Trophoblast cell (in vitro differentiated cells and primary cell): ENCODE data around the gene BAMBI.
A peak's percentile ranks its signal among the peaks of the same experiment; 100 is the strongest.

Experiments
- DNase-seq, 2 donors: peaks; one replicate each; pipeline ENCODE4 v3.0.0-alpha.2; 2016
- H2AFZ ChIP-seq: 2 replicates; pipeline ENCODE4 v1.6.1; 2013; ENCODE audit warnings: low read length, moderate library complexity, mild to moderate bottlenecking; ENCODE audit not compliant: insufficient read depth, poor library complexity
- H2AK5ac ChIP-seq: 2 replicates; pipeline ENCODE4 v1.6.1; 2013; ENCODE audit warnings: mild to moderate bottlenecking, low read length
- H2BK120ac ChIP-seq: 2 replicates; pipeline ENCODE4 v1.6.1; 2013; ENCODE audit warnings: low read length, mild to moderate bottlenecking, moderate library complexity; ENCODE audit not compliant: insufficient read depth, poor library complexity
- H2BK12ac ChIP-seq: 2 replicates; pipeline ENCODE4 v1.6.1; 2013; ENCODE audit warnings: mild to moderate bottlenecking, low read length, moderate library complexity
- H2BK5ac ChIP-seq: 2 replicates; pipeline ENCODE4 v1.6.1; 2013; ENCODE audit warnings: low read length, low read depth, moderate library complexity, mild to moderate bottlenecking; ENCODE audit not compliant: poor library complexity
- H3K14ac ChIP-seq: 2 replicates; pipeline ENCODE4 v1.6.1; 2013; ENCODE audit warnings: mild to moderate bottlenecking, low read length
- H3K18ac ChIP-seq: 2 replicates; pipeline ENCODE4 v1.6.1; 2013; ENCODE audit warnings: mild to moderate bottlenecking, low read length
- H3K23ac ChIP-seq: 2 replicates; pipeline ENCODE4 v1.6.1; 2013; ENCODE audit warnings: low read length
- H3K27ac ChIP-seq: 2 replicates; pipeline ENCODE4 v1.5.1; 2013; ENCODE audit warnings: low read depth, mild to moderate bottlenecking, inconsistent platforms, low read length, moderate library complexity
- H3K27me3 ChIP-seq: 2 replicates; pipeline ENCODE4 v1.6.1; 2013; ENCODE audit warnings: inconsistent platforms, mild to moderate bottlenecking, low read length, moderate library complexity; ENCODE audit not compliant: insufficient read depth
- H3K36me3 ChIP-seq, 2 experiments: 1 replicate in 1 of 2; 2 replicates in 1 of 2; pipeline ENCODE4 v1.6.1; 2013; ENCODE audit warnings: low read length in 2 of 2, mild to moderate bottlenecking in 2 of 2, moderate library complexity in 1 of 2; ENCODE audit not compliant: insufficient read depth in 2 of 2, control insufficient read depth in 1 of 2
- H3K4ac ChIP-seq: 2 replicates; pipeline ENCODE4 v1.6.1; 2013; ENCODE audit warnings: low read depth, mild to moderate bottlenecking, low read length, moderate library complexity
- H3K4me1 ChIP-seq, 2 experiments: 1 replicate in 1 of 2; 2 replicates in 1 of 2; pipeline ENCODE4 v1.6.1; 2013; ENCODE audit warnings: low read length in 2 of 2, mild to moderate bottlenecking in 2 of 2, moderate library complexity in 1 of 2; ENCODE audit not compliant: insufficient read depth in 2 of 2, control insufficient read depth in 1 of 2
- H3K4me2 ChIP-seq: 2 replicates; pipeline ENCODE4 v1.6.1; 2013; ENCODE audit warnings: inconsistent platforms, mild to moderate bottlenecking, low read length, moderate library complexity
- H3K4me3 ChIP-seq: 2 replicates; pipeline ENCODE4 v1.5.1; 2013; ENCODE audit warnings: mild to moderate bottlenecking, low read depth, low read length, inconsistent platforms
- H3K79me1 ChIP-seq: one replicate; pipeline ENCODE4 v1.6.1; 2013; ENCODE audit warnings: low read length
- H3K79me2 ChIP-seq: 2 replicates; pipeline ENCODE4 v1.6.1; 2013; ENCODE audit warnings: low read length, mild to moderate bottlenecking; ENCODE audit not compliant: control insufficient read depth, insufficient read depth, poor library complexity
- H3K9ac ChIP-seq: 2 replicates; pipeline ENCODE4 v1.6.1; 2013; ENCODE audit warnings: mild to moderate bottlenecking, low read length
- H3K9me3 ChIP-seq: 2 replicates; pipeline ENCODE4 v1.6.1; 2013; ENCODE audit warnings: low read depth, mild to moderate bottlenecking, control low read depth, inconsistent platforms, low read length; ENCODE audit not compliant: insufficient read depth
- H4K12ac ChIP-seq: 2 replicates; pipeline ENCODE4 v1.6.1; 2013; ENCODE audit warnings: low read depth, mild to moderate bottlenecking, low read length, moderate library complexity
- H4K8ac ChIP-seq: 2 replicates; pipeline ENCODE4 v1.6.1; 2013; ENCODE audit warnings: low read depth, mild to moderate bottlenecking, low read length, moderate library complexity
- H4K91ac ChIP-seq: one replicate; pipeline ENCODE4 v1.6.1; 2013; ENCODE audit warnings: low read depth, mild to moderate bottlenecking, low read length, moderate library complexity
- WGBS: extraction: QIAGEN DNeasy Blood & Tissue Kit; methylation state at CpG from one replicate; pipeline ENCODE4 v1.1.7; 2013; ENCODE audit warnings: missing lambda C conversion rate; ENCODE audit not compliant: insufficient read length, insufficient coverage; ENCODE audit errors: extremely low coverage; 5-methylcytosine and 5-hydroxymethylcytosine counted together

Gene BAMBI

GRCh38 chr10:28668363-28669226, 8.7 kb upstream of the BAMBI start:
- Histone ChIP-seq H3K79me1 (peaks cover 41% of the 10 kb centered on the region), H3K18ac (no peak overlapping the region), H2BK12ac (peak overlapping the region; percentile 5), H3K4me3 (peak overlapping the region; percentile 11), H3K36me3 (no peaks in the 10 kb centered on the region), H3K4me1 (peaks cover 13 to 27% of the 10 kb centered on the region in 2 experiments), H3K23ac (no peak overlapping the region), H4K91ac (peak overlapping the region; percentile 84), H2BK5ac (peak overlapping the region; percentile 97), H2BK120ac (peak overlapping the region; percentile 23), H2AFZ (no peak overlapping the region), H4K8ac (peak overlapping the region; percentile 12), H2AK5ac (no peak overlapping the region), H3K27ac (peak overlapping the region; percentile 87), H3K14ac (peak overlapping the region; percentile 6), H3K27me3 (no peaks in the 10 kb centered on the region), H3K4me2 (peak overlapping the region; percentile 65), H3K9me3 (no peaks in the 10 kb centered on the region), H3K4ac (peak overlapping the region; percentile 5), H4K12ac (no peak overlapping the region), H3K9ac (peak overlapping the region; percentile 29), H3K79me2 (no peaks in the 10 kb centered on the region)
- peak; percentile 45 to 62 for DNase-seq
- no CpG with 5 or more reads among the region's 59 CpGs for WGBS

- Histone ChIP-seq H4K12ac (no peak overlapping the region), H2AK5ac (no peak overlapping the region), H3K9me3 (no peaks in the 10 kb centered on the region), H3K4me1 (peaks cover 11 to 23% of the 10 kb centered on the region in 2 experiments), H3K14ac (peak overlapping the region; percentile 43), H2AFZ (no peak overlapping the region), H3K9ac (no peak overlapping the region), H3K4ac (peak overlapping the region; percentile 72), H3K4me2 (peak overlapping the region; percentile 65), H3K18ac (peak overlapping the region; percentile 67), H3K27ac (peak overlapping the region; percentile 75), H3K79me2 (no peaks in the 10 kb centered on the region), H3K36me3 (no peaks in the 10 kb centered on the region), H3K27me3 (no peaks in the 10 kb centered on the region), H2BK12ac (peak overlapping the region; percentile 66), H2BK120ac (peak overlapping the region; percentile 18), H3K4me3 (no peak overlapping the region), H4K8ac (peak overlapping the region; percentile 61), H4K91ac (peak overlapping the region; percentile 84), H3K79me1 (peaks cover 38% of the 10 kb centered on the region), H3K23ac (no peak overlapping the region), H2BK5ac (peak overlapping the region; percentile 78)
- WGBS: no CpG with 5 or more reads among the region's 21 CpGs
- peak in 1 of 2 donors; percentile 39 for DNase-seq
These were observed 7.8 kb upstream of the BAMBI start for GRCh38 chr10:28669227-28670173.

GRCh38 chr10:28674782-28675181, 2.5 kb upstream of the BAMBI start:
- Histone ChIP-seq H3K4me2 (no peak overlapping the region), H2AFZ (no peak overlapping the region)
- no peak for DNase-seq

GRCh38 chr10:28676326-28676967, 874 bp upstream of the BAMBI start:
- H4K12ac ChIP-seq: no peak overlapping the region
- peak overlapping the region; percentile 96 for H2AK5ac ChIP-seq
- H3K36me3 ChIP-seq: peaks cover 18 to 26% of the 10 kb centered on the region in 2 experiments
- H3K23ac ChIP-seq: no peak overlapping the region
- peaks cover 3% of the 10 kb centered on the region for H3K27me3 ChIP-seq
- H3K14ac ChIP-seq: peak overlapping the region; percentile 100
- H4K8ac ChIP-seq: peak overlapping the region; percentile 92
- H3K9me3 ChIP-seq: no peaks in the 10 kb centered on the region
- peak overlapping the region; percentile 94 for H3K4ac ChIP-seq
- peak overlapping the region; percentile 67 for H3K27ac ChIP-seq
- H2BK12ac ChIP-seq: peak overlapping the region; percentile 96
- H2BK5ac ChIP-seq: peak overlapping the region; percentile 99
- peak overlapping the region; percentile 94 for H4K91ac ChIP-seq
- H2BK120ac ChIP-seq: peak overlapping the region; percentile 99
- H3K18ac ChIP-seq: peak overlapping the region; percentile 98
- peaks cover 31% of the 10 kb centered on the region for H3K79me2 ChIP-seq
- peaks cover 0 to 3% of the 10 kb centered on the region in 2 experiments for H3K4me1 ChIP-seq
- DNase-seq: peak in 1 of 2 donors; percentile 52
- peak overlapping the region; percentile 68 for H3K4me2 ChIP-seq
- peaks cover 30% of the 10 kb centered on the region for H3K79me1 ChIP-seq
- no CpG with 5 or more reads among the region's 25 CpGs for WGBS
- peak overlapping the region; percentile 38 for H2AFZ ChIP-seq
- peak overlapping the region; percentile 83 for H3K4me3 ChIP-seq
- H3K9ac ChIP-seq: peak overlapping the region; percentile 81

More at GRCh38 chr10:28674782-28675181, 2.5 kb upstream of the BAMBI start:
- H4K8ac ChIP-seq: no peak overlapping the region
- no peak overlapping the region for H3K27ac ChIP-seq
- H4K91ac ChIP-seq: no peak overlapping the region
- peaks cover 3% of the 10 kb centered on the region for H3K27me3 ChIP-seq
- H2BK120ac ChIP-seq: peak overlapping the region; percentile 46
- H2BK12ac ChIP-seq: no peak overlapping the region
- no peak overlapping the region for H2BK5ac ChIP-seq
- H3K9ac ChIP-seq: no peak overlapping the region
- H3K4ac ChIP-seq: no peak overlapping the region
- no peak overlapping the region for H3K23ac ChIP-seq
- no peak overlapping the region for H3K4me3 ChIP-seq
- no peak overlapping the region for H2AK5ac ChIP-seq
- peaks cover 26% of the 10 kb centered on the region for H3K79me2 ChIP-seq
- peaks cover 14% of the 10 kb centered on the region in 2 experiments for H3K36me3 ChIP-seq
- WGBS: no CpG with 5 or more reads among the region's 3 CpGs
- H3K9me3 ChIP-seq: no peaks in the 10 kb centered on the region
- H3K79me1 ChIP-seq: peaks cover 32% of the 10 kb centered on the region
- H3K14ac ChIP-seq: no peak overlapping the region
- H4K12ac ChIP-seq: no peak overlapping the region
- H3K4me1 ChIP-seq: peaks cover 2 to 4% of the 10 kb centered on the region in 2 experiments
- H3K18ac ChIP-seq: no peak overlapping the region
